ENCODE measurements around the gene FBXO36. TPM values are rescaled to one million over a fixed set of nuclear protein-coding genes. Genes with fewer than 3 reads are reported as not detected.

Gene FBXO36
- total RNA-seq, 1 donor from 2014 or later = 1.8 TPM

DNA sequence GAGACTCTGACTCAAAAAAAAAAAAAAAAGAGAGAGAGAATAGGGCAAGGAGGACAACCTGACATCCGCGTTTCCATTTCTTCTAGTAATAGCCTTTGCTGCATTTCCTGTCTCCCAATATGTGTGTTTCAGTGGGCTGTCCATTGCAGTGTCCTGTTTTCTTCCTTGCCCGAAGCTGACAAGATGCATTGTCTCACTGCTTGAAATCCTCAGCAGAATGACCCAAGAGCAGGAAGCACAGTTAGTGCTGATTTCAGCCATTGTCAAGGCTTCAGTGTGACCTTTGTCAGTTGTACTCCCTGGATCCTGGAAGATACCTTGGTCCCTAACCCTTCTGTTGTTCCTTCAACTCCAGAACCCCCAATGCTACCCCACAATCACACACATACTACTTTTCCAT is 75.3 kb downstream of the FBXO36 start:
- Histone ChIP-seq H3K27me3 (no peaks in the 10 kb centered on the region), H3K27ac (no peak overlapping the region), H3K9me3 (no peaks in the 10 kb centered on the region), H3K4me1 (no peaks in the 10 kb centered on the region), H3K36me3 (no peaks in the 10 kb centered on the region), H3K4me3 (no peak overlapping the region)
- TF ChIP-seq, protein P1, sequence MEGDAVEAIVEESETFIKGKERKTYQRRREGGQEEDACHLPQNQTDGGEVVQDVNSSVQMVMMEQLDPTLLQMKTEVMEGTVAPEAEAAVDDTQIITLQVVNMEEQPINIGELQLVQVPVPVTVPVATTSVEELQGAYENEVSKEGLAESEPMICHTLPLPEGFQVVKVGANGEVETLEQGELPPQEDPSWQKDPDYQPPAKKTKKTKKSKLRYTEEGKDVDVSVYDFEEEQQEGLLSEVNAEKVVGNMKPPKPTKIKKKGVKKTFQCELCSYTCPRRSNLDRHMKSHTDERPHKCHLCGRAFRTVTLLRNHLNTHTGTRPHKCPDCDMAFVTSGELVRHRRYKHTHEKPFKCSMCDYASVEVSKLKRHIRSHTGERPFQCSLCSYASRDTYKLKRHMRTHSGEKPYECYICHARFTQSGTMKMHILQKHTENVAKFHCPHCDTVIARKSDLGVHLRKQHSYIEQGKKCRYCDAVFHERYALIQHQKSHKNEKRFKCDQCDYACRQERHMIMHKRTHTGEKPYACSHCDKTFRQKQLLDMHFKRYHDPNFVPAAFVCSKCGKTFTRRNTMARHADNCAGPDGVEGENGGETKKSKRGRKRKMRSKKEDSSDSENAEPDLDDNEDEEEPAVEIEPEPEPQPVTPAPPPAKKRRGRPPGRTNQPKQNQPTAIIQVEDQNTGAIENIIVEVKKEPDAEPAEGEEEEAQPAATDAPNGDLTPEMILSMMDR (IDR thresholded peaks at IDR 0.05) = no peak
- DNase-seq = no peak
- ATAC-seq = no peak
- intact Hi-C loops (cut with DNase I) = no loop called here

DNA sequence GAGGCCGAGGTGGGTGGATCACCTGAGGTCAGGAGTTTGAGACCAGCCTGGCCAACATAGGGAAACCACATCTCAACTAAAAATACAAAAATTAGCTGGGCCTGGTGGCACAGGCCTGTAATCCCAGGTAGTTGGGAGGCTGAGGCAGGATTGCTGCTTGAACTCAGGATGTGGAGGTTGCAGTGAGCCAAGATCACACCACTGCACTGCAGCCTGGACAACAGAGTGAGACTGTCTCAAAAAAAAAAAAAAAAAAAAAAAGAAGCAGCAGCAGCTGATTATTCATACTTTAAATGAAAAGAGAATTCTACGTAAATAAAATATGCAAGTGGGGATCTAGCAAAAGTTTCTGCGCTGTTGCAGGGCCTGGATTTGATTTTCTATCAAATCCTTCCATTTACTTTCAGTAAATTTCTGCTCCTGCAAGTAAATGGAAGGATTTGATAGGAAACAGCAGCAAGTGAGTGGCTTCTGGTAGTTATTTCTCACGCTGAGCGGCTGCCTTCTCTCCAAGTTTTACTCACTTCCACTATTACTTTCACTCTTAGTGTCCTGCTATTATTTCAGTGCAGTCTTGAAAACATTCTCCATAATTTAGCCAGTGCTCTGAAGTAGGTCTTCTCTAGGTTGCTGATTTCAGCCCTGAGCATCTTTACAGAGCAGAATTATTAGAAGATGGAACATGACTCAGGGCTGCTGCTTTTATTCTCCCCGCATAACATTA is 78.0 kb downstream of the FBXO36 start:
- Histone ChIP-seq H3K4me3 (no peak overlapping the region), H3K27ac (no peak overlapping the region), H3K27me3 (no peaks in the 10 kb centered on the region), H3K4me1 (no peaks in the 10 kb centered on the region), H3K9me3 (no peaks in the 10 kb centered on the region), H3K36me3 (no peaks in the 10 kb centered on the region)
- TF ChIP-seq, protein P1 (IDR thresholded peaks at IDR 0.05) = no peak
- ATAC-seq (no peak), DNase-seq (no peak)
- intact Hi-C loops (cut with DNase I) = loop anchor here (10.0 kb wide), 1 partner anchor 165 kb away; no protein-coding TSS in a partner anchor

DNA sequence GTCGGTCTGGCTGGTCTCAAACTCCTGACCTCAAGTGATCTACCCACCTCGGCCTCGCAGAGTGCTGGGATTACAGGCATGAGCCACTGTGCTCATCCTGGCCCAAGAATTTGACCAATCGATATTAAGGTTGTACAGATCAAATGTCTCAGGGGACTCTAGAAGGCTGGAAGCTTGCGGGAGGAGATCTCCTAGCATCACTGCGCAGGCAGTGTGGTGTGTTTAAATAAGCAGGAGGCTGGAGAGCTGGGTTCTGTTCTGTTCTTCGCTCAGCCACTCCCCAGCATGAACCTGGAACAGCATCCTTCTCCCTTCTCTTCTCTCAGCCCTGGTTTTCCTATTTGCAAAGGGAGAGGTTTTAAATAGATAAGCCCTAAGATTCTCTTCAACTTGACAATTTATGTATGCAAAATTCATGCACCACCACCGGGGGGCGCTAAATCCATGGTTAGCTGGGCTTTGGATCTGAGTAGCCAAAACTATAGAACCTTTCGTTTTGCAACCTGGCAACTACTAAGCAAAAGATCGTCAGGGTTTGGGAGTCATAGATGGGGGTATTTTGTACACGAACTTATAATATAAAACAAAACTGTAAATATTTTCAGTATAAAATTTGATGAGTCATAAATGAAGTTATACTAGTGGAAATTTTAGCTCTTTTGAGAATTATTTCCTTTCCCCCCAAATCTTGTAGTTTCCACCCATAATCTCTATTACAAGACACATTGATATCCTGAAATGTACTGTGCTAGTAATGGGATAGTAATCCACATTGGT is 85.8 kb downstream of the FBXO36 start:
- Histone ChIP-seq H3K9me3 (no peaks in the 10 kb centered on the region), H3K36me3 (no peaks in the 10 kb centered on the region), H3K4me3 (peak overlapping the region; percentile 3), H3K4me1 (no peaks in the 10 kb centered on the region), H3K27me3 (no peaks in the 10 kb centered on the region), H3K27ac (no peak overlapping the region)
- TF ChIP-seq, protein P1 (IDR thresholded peaks at IDR 0.05) = peak; percentile 86
- intact Hi-C loops (cut with DNase I) = loop anchor here (10.0 kb wide), 1 partner anchor 157 kb away; no protein-coding TSS in a partner anchor
- peak; percentile 80 for DNase-seq
- ATAC-seq = peak; percentile 85

DNA sequence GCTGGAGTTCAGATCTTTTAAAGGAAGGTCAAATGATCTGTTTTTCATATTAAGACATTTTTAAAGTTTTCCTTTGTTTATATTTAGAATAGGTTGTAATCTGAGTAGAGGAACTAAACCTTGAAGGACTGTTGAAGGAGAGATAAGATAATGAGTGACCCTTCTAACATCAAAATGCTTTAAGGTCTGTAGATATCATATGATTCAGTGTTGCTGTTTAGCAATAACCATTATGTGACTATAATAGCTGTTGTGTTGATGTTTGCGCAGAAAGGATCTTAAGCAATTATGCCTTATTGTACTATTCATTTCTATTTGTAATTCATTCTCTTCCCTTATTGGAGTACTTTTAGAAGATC is 86.4 kb downstream of the FBXO36 start:
- no peaks in the 10 kb centered on the region for H3K4me1 ChIP-seq
- intact Hi-C loops (cut with DNase I) = loop anchor here (10.0 kb wide), 1 partner anchor 156 kb away; no protein-coding TSS in a partner anchor
- no peaks in the 10 kb centered on the region for H3K27me3 ChIP-seq
- no peaks in the 10 kb centered on the region for H3K9me3 ChIP-seq
- no peaks in the 10 kb centered on the region for H3K36me3 ChIP-seq
- ATAC-seq (no peak), DNase-seq (no peak)
- H3K4me3 ChIP-seq = peak overlapping the region; percentile 3
- TF ChIP-seq, protein P1 (IDR thresholded peaks at IDR 0.05) = no peak
- no peak overlapping the region for H3K27ac ChIP-seq

DNA sequence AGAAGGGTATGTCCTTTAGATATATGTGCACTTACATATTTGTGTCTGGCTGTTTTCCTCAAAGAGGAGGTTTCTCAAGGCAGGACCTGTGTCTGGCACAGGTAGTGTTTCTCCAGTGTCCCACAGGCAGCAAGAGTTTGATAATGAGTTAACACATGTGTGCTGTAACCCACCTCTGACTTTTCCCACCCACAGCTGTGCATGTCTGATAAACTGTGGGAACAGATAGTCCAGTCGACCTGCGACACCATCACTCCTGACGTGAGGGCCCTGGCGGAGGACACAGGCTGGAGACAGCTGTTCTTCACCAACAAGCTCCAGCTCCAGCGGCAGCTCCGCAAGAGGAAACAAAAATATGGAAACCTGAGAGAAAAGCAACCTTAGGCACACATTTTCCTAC is 88.2 kb downstream of the FBXO36 start:
- H3K27me3 ChIP-seq = no peaks in the 10 kb centered on the region
- TF ChIP-seq, protein P1 (IDR thresholded peaks at IDR 0.05) = no peak
- intact Hi-C loops (cut with DNase I) = no loop called here
- ATAC-seq = no peak
- no peaks in the 10 kb centered on the region for H3K9me3 ChIP-seq
- no peak for DNase-seq
- H3K4me1 ChIP-seq = no peaks in the 10 kb centered on the region
- no peaks in the 10 kb centered on the region for H3K36me3 ChIP-seq
- no peak overlapping the region for H3K4me3 ChIP-seq
- H3K27ac ChIP-seq = no peak overlapping the region
